22Rv1 (cell line): ENCODE measurements around the gene DIS3L.

Experiments
- H3K27ac ChIP-seq: fragments of 450-650 bp; 2 replicates; pipeline ENCODE4 v1.5.1; 2017
- CTCF ChIP-seq: fragments of 450-650 bp; IDR thresholded peaks from 2 replicates; pipeline ENCODE4 v1.5.1; 2017; ENCODE audit warnings: mild to moderate bottlenecking
- ZFX ChIP-seq: fragments of 450-650 bp; IDR thresholded peaks from 2 replicates; pipeline ENCODE4 v1.6.1; 2017; ENCODE audit warnings: antibody characterized with exemption, borderline replicate concordance

DIS3L gene

GRCh38 chr15:66264859-66265513, 28.4 kb upstream of the DIS3L start:
- H3K27ac ChIP-seq: no peak overlapping the region
- TF ChIP-seq CTCF (no peak), ZFX (no peak)

- H3K27ac ChIP-seq: peak overlapping the region; percentile 82
- TF ChIP-seq CTCF: no peak
- no peak for TF ChIP-seq ZFX
Observed at GRCh38 chr15:66269326-66270090, 23.9 kb upstream of the DIS3L start.

GRCh38 chr15:66270932-66271331, 22.4 kb upstream of the DIS3L start:
- H3K27ac ChIP-seq: no peak overlapping the region
- TF ChIP-seq CTCF: no peak
- TF ChIP-seq ZFX: no peak

GRCh38 chr15:66275352-66275751, 18.0 kb upstream of the DIS3L start:
- TF ChIP-seq ZFX: no peak
- no peak for TF ChIP-seq CTCF
- no peak overlapping the region for H3K27ac ChIP-seq

- H3K27ac ChIP-seq: no peak overlapping the region
- TF ChIP-seq ZFX: no peak
- no peak for TF ChIP-seq CTCF
Observed at GRCh38 chr15:66276546-66276945, 16.8 kb upstream of the DIS3L start.

- no peak overlapping the region for H3K27ac ChIP-seq
- no peak for TF ChIP-seq ZFX
- no peak for TF ChIP-seq CTCF
Observed at GRCh38 chr15:66278056-66278455, 15.3 kb upstream of the DIS3L start.

GRCh38 chr15:66278671-66279070, 14.7 kb upstream of the DIS3L start:
- H3K27ac ChIP-seq: no peak overlapping the region

More at GRCh38 chr15:66278671-66279070, 14.7 kb upstream of the DIS3L start:
- no peak for TF ChIP-seq ZFX
- no peak for TF ChIP-seq CTCF
